HG02885 (cell line): ENCODE data around the gene FYCO1.

ENCODE experiments used
- ATAC-seq: cut with Tn5 transposase; IDR thresholded peaks from one replicate; pipeline ENCODE4 v1.9.1; 2021; ENCODE audit warnings: mild to moderate bottlenecking; ENCODE audit not compliant: unreplicated experiment, poor library complexity

FYCO1 gene

GRCh38 chr3:45947361-45947760 lies 48.3 kb downstream of the FYCO1 start:
- ATAC-seq: no peak

DNA sequence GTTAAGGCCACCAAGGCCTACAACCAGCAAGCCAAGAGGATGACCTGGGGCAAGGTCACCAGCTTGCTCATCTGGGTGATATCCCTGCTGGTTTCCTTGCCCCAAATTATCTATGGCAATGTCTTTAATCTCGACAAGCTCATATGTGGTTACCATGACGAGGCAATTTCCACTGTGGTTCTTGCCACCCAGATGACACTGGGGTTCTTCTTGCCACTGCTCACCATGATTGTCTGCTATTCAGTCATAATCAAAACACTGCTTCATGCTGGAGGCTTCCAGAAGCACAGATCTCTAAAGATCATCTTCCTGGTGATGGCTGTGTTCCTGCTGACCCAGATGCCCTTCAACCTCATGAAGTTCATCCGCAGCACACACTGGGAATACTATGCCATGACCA lies 48.7 kb downstream of the FYCO1 start:
- no peak for ATAC-seq

DNA sequence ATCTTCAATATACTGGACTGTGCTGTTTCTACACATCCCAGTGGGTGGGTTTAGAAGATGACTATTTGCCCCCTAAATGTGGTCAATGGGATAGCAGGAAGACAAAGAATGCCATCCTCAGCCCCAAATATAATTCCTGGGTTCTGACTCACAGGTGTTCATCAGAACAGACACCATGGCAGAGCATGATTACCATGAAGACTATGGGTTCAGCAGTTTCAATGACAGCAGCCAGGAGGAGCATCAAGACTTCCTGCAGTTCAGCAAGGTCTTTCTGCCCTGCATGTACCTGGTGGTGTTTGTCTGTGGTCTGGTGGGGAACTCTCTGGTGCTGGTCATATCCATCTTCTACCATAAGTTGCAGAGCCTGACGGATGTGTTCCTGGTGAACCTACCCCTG lies 49.3 kb downstream of the FYCO1 start:
- ATAC-seq: no peak

GRCh38 chr3:45944830-45945620 lies 50.6 kb downstream of the FYCO1 start:
- no peak for ATAC-seq

DNA sequence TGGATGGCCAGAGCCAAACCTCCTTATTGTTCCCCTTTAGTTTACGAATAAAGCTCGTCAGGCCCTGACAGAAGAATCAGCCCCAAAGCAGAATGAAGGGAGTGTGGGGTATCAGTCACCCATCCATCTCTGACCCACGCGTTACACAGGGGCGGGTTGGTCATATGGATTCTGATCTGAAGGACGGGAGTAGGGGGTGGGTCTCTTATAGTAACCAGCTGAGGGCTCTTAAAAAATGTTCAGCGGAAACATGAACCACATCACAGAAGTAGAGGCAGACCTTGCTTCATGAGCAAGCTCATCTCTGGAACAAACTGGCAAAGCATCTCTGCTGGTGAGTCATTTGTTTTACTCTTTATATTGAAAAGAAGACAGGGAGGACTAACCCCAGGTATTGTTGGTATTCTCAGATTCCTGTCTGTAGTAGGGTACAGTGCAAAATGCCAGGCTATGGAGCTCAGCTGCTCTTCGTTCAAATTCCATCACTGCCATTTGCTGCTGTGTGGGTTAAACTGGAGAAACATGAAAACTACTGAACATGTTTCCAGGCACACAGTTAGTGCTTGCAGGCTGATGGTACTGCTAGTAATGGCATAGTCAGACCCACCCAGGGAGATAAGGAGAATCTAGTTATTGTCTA lies 52.3 kb downstream of the FYCO1 start, which contains the start of gene CXCR6:
TSS of gene CXCR6 (plus strand) at position 258 of the 640 bp plus-strand sequence. CDS start 3,018 bp downstream, outside the sequence.
- no peak for ATAC-seq

DNA sequence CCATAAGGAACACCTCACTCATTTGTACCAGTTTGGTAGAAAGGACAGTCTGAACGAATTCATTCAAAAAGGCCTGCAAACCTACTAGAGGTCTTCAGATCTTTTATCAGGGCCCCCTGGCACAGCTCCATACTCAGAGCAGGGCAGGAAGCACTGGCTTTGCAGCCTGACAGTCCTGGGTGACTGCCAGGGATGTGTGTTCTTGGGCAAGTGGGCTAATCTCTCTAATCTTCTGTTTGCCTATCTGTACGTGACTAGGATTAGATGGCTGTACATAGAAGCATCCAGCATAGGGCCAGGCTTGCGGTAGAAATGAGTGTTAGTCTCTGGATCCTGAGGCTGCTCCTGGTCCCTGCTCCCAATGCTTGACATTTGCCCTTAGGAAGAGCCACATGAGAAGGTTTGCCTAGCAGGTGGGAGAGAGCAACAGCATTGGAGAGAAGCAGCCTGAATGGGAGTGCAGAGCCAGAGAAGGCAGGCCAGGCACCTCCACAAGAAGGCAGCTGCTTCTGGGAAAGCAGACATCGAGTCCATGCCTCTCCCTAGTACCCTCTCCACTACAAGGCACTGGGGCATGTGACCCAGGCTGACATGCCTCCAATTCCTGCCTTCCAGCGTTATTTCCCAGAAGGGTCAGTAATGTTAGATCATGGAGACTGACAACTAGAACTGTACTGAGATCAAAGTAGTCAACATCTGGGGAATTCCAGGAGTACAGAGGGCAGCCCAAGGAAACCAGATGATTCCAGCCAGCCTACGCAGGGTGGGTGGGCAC lies 53.4 kb downstream of the FYCO1 start:
- ATAC-seq: no peak

GRCh38 chr3:45940781-45941365 lies 54.8 kb downstream of the FYCO1 start:
- no peak for ATAC-seq

DNA sequence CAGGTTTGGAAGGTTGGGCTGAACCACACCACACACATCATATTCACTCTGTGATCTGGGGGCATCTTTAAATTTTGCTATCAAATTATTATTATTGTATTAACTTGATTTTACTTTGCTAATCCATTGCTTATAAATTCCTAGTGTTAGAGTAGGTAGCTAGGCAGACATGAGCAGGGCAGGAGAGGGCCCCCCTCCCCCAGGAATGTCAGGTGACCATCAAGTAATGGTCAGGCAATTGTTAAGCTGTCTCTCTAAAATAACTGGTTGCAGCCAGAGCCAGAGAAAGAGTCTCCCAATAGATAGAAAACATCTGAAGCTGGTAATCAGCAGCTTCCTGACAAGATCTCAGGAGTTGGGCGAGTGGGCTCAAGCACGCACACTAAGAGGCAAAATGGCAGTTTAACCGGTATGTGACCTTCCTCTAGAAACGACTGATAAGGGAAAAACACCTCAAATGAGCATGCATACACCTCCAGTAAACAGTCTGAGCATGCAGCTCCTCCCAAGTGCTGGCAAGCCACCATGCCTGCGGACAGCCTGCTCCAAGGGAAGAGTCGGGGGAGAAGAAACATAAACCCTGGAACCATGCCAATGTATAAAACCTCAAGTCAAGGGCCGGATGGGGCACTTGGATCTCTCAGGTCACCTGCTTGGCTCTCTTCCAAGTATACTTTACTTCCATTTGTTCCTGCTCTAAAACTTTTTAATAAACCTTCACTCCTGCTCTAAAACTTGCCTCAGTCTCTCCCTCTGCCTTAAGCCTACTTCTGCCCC lies 55.4 kb downstream of the FYCO1 start:
- no peak for ATAC-seq

- ATAC-seq: no peak
Observed at GRCh38 chr3:45939341-45939771, 56.3 kb downstream of the FYCO1 start.

DNA sequence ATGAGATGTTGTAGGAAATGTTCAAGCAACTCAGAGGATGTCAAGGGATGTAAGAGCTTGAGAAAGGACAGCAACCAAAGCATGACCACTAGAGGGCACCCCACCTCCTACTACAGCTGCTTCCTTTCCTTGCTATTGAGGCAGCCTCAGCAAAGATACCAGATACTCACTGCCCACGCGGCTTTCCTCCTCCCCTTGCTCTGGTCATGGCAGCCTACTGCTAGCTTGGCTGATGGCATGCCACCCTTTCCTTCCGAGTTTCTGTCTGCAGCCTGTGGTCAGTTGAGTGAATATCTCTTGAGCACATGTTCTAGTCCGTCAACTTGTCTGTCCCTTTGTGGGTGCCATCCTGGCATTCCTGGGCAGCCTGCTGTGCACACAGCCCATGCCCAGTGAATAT lies 56.8 kb downstream of the FYCO1 start:
- ATAC-seq: peak; percentile 58

- no peak for ATAC-seq
Observed at GRCh38 chr3:45938043-45938435, 57.6 kb downstream of the FYCO1 start.

GRCh38 chr3:45937206-45938042 lies 58.2 kb downstream of the FYCO1 start:
- no peak for ATAC-seq

DNA sequence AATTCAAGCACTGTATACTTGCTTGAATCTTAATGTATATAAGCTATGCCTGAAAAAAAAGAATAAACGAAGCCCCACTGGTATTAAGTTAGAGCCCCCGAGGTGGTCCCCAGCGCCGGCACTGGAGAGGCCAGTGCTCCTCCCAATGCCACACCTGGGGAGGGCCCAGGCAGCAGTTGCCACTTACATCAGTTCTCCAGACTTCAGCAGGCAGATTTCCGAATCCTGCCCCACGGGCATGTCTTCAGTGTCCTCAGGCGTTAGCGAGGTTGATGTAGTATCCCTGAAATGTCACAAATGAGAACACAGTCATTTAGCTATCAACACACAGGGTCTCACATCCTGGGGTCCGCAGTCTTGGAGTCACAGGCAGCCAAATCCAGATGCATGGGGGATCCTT lies 59.4 kb downstream of the FYCO1 start:
- ATAC-seq: no peak

GRCh38 chr3:45933591-45933990 lies 62.0 kb downstream of the FYCO1 start:
- ATAC-seq: no peak

GRCh38 chr3:45932112-45932511 lies 63.5 kb downstream of the FYCO1 start:
- no peak for ATAC-seq

DNA sequence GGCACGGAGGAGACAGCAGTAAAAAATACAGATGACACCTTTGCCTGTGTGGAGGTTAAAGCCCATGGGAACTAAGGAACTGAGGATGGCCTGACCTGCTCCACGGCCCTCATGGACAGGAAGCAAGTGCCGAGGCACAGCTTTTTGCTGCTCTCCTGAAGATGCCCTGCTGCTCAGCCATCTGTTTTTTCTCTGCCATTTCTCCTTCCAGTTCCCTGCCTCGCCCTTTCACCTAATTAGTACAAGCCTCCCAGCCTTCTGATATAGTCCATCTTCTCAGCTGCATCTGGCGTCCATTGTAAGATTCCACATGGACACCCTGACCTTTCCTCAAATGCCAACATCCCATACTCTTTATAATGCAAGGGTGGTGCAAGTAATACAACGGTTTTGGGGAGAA lies 64.1 kb downstream of the FYCO1 start:
- ATAC-seq: no peak

DNA sequence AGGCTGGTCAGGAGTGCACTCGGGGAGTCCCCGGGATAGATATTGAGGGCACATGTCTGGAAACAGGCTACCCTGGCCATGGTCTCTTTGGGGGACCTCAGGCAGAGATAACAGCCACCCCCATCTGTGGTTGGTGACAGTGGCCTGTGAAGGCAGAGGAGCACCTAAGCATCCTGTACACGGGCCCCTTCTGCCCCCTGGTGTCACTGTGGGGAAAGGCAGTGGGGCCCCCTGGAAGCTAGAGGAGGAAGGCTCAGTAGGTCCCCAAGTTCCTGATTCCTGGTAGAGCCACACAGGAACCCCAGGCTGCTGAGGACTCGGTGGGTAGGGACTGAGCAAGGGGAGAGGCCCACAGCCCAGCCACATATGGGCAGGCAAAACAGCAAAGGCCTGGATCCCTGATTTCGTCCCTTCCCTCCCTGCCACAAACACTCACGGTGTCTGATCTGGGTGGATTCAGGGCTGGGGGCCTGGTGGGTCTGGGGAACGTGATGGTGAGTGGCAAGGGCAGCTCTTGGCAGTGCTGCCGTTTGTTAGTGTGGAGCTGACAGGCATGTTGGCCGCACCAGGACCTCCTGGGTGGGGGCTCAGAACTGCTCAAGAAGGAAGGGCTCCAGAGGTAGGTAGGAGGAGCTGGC lies 66.5 kb downstream of the FYCO1 start:
- no peak for ATAC-seq

DNA sequence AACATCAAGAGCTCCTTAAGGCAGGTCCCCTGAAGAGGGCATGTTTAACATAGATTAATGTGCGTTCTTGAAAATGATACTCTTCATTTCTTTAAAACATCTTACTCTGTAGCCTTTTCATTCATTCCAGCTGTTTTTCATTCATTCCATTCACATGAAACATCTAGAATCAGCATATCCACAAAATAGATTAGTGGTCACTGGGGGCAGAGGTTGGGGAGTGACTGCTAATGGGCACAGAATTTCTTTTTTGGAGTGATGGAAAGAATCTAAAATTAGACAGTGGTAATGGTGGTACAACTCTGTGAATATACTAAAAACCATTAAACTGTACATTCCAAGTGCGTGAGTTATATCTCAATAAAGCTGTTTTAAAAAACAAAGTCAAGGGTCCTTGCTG lies 67.7 kb downstream of the FYCO1 start:
- ATAC-seq: no peak

DNA sequence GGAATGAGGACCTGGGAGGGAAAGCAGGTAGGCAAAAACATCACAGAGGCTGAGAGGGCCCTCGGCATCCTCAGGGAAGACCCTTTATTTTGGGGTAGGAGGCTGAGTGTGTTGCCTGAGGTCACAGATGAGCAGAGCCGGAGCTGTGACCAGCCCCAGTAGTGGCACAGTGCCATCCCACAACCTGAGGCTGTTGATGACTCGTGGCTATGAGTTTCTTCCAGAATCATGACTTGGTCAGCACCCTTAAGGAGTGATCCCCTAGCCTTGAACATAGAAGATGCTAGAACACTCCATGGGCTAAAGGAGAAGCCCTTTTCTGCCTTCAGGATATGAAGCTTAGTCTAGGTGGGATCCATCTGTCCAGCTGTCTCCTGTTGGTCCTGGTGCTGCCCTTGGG lies 71.9 kb downstream of the FYCO1 start:
- ATAC-seq: no peak
